ENCODE data around the gene C19orf12. TPM values are rescaled to one million over a fixed set of nuclear protein-coding genes. Genes with fewer than 3 reads are reported as not detected.
"Not testable (repeated sequence)": the region's sequence is repeated elsewhere in the genome, so short reads cannot be mapped to it uniquely, and the experiment has no call there.

The C19orf12 gene
- total and polyA plus RNA-seq, 5 donors from 2014 or later: 22.8 to 33.7 (median 29.4) TPM

DNA sequence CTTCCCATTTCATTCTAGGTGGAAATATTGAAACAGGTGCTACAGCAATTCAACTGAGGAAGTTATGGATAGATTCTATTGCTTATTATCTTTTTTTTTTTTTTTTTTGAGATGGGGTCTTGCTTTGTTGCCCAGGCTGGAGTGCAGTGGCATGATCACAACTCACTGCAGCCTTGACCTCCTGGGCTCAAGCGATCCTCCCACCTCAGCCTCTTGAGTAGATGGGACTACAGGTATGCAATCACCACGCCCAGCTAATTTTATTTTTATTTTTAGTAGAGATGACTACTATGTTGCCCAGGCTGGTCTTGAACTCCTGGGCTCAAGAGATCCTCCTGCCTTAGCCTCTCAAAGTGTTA lies 5.6 kb downstream of the C19orf12 start:
- H3K27me3 ChIP-seq (ENCODE audit: control insufficient read depth, insufficient read depth, low read length); H3K27me3 Mint-ChIP-seq; DNase-seq; H3K27ac ChIP-seq (ENCODE audit: insufficient read depth, low read length, poor library complexity, severe bottlenecking); H3K9me3 ChIP-seq (ENCODE audit: control insufficient read depth in 2 of 2, low read length in 2 of 2); H3K4me3 ChIP-seq (ENCODE audit: low read depth, low read length); H3K9me3 Mint-ChIP-seq; ATAC-seq (ENCODE audit: low read depth in 2 of 2): not testable (repeated sequence)
- Histone ChIP-seq H3K36me3 (ENCODE audit: control insufficient read depth, insufficient read depth, low read length) (peaks cover 41% of the 10 kb centered on the region), H3K4me1 (ENCODE audit: control insufficient read depth, insufficient read depth, low read length, poor library complexity, severe bottlenecking) (peaks cover 54% of the 10 kb centered on the region)
- Mint-ChIP-seq H3K4me3 (peak overlapping the region in 1 of 4 donors; percentile 59), H3K27ac (peak overlapping the region; percentile 43 to 90 (median 74)), H3K36me3 (peaks cover 17% of the 10 kb centered on the region), H3K4me1 (peaks cover 27 to 79% (median 62%) of the 10 kb centered on the region in 4 donors)

- peaks cover 17% of the 10 kb centered on the region for H3K36me3 Mint-ChIP-seq
- H3K9me3 Mint-ChIP-seq: no peaks in the 10 kb centered on the region
- Histone ChIP-seq H3K4me3 (ENCODE audit: low read depth, low read length) (no peak overlapping the region), H3K27ac (ENCODE audit: insufficient read depth, low read length, poor library complexity, severe bottlenecking) (no peak overlapping the region), H3K36me3 (ENCODE audit: control insufficient read depth, insufficient read depth, low read length) (peaks cover 42% of the 10 kb centered on the region), H3K27me3 (ENCODE audit: control insufficient read depth, insufficient read depth, low read length) (no peaks in the 10 kb centered on the region), H3K4me1 (ENCODE audit: control insufficient read depth, insufficient read depth, low read length, poor library complexity, severe bottlenecking) (peaks cover 48% of the 10 kb centered on the region), H3K9me3 (ENCODE audit: control insufficient read depth in 2 of 2, low read length in 2 of 2) (no peaks in the 10 kb centered on the region)
- DNase-seq (no peak), ATAC-seq (ENCODE audit: low read depth in 2 of 2) (no peak)
- H3K4me1 Mint-ChIP-seq: peaks cover 28 to 79% (median 58%) of the 10 kb centered on the region in 4 donors
- peak overlapping the region in 2 of 4 donors; percentile 11 to 59 for H3K4me3 Mint-ChIP-seq
- peak overlapping the region in 2 of 3 donors; percentile 74 to 90 for H3K27ac Mint-ChIP-seq
- no peaks in the 10 kb centered on the region for H3K27me3 Mint-ChIP-seq
These were observed 6.3 kb downstream of the C19orf12 start for GRCh38 chr19:29708554-29709439.

- H3K27ac Mint-ChIP-seq: peak overlapping the region in 1 of 3 donors; percentile 11
- no peak for ATAC-seq (ENCODE audit: low read depth in 2 of 2)
- Histone ChIP-seq H3K27ac (ENCODE audit: insufficient read depth, low read length, poor library complexity, severe bottlenecking) (no peak overlapping the region), H3K4me1 (ENCODE audit: control insufficient read depth, insufficient read depth, low read length, poor library complexity, severe bottlenecking) (peaks cover 27% of the 10 kb centered on the region), H3K9me3 (ENCODE audit: control insufficient read depth in 2 of 2, low read length in 2 of 2) (no peaks in the 10 kb centered on the region), H3K4me3 (ENCODE audit: low read depth, low read length) (no peak overlapping the region), H3K27me3 (ENCODE audit: control insufficient read depth, insufficient read depth, low read length) (no peaks in the 10 kb centered on the region), H3K36me3 (ENCODE audit: control insufficient read depth, insufficient read depth, low read length) (peaks cover 54% of the 10 kb centered on the region)
- H3K4me3 Mint-ChIP-seq: peak overlapping the region in 1 of 4 donors; percentile 41
- peaks cover 15% of the 10 kb centered on the region for H3K36me3 Mint-ChIP-seq
- H3K27me3 Mint-ChIP-seq: no peaks in the 10 kb centered on the region
- no peaks in the 10 kb centered on the region for H3K9me3 Mint-ChIP-seq
- DNase-seq: no peak
- H3K4me1 Mint-ChIP-seq: peaks cover 16 to 60% (median 39%) of the 10 kb centered on the region in 4 donors
These were observed 8.4 kb downstream of the C19orf12 start for GRCh38 chr19:29706635-29707034.

DNA sequence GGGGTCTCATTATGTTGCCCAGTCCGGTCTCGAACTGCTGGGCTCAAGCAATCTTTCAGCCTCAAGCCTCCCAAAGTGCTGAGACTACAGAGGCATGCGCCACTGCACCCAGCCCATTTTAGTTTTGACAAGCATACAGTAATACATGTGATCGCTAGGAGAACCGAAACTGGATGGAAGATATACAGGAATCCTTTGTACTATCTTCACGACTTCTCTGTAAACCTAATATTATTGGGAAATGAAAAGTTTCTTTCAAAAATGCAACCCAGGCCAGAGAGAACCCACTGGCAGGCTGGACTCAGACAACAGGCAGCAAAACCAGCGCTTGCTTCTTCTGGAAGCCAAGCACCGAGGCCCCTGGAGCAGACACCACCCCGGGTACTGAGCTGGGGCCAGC lies 9.4 kb downstream of the C19orf12 start:
- DNase-seq: no peak
- Mint-ChIP-seq H3K4me1 (peaks cover 16 to 53% (median 33%) of the 10 kb centered on the region in 4 donors), H3K4me3 (peak overlapping the region in 1 of 4 donors; percentile 52), H3K36me3 (peaks cover 13% of the 10 kb centered on the region), H3K27me3 (no peaks in the 10 kb centered on the region), H3K27ac (peak overlapping the region; percentile 31 to 72 (median 61)), H3K9me3 (no peaks in the 10 kb centered on the region)
- peaks cover 59% of the 10 kb centered on the region for H3K36me3 ChIP-seq (ENCODE audit: control insufficient read depth, insufficient read depth, low read length)
- H3K4me3 ChIP-seq (ENCODE audit: low read depth, low read length): no peak overlapping the region
- ATAC-seq (ENCODE audit: low read depth in 2 of 2): no peak
- H3K27ac ChIP-seq (ENCODE audit: insufficient read depth, low read length, poor library complexity, severe bottlenecking): no peak overlapping the region
- H3K27me3 ChIP-seq (ENCODE audit: control insufficient read depth, insufficient read depth, low read length): no peaks in the 10 kb centered on the region
- H3K9me3 ChIP-seq (ENCODE audit: control insufficient read depth in 2 of 2, low read length in 2 of 2): no peaks in the 10 kb centered on the region
- peaks cover 18% of the 10 kb centered on the region for H3K4me1 ChIP-seq (ENCODE audit: control insufficient read depth, insufficient read depth, low read length, poor library complexity, severe bottlenecking)

DNA sequence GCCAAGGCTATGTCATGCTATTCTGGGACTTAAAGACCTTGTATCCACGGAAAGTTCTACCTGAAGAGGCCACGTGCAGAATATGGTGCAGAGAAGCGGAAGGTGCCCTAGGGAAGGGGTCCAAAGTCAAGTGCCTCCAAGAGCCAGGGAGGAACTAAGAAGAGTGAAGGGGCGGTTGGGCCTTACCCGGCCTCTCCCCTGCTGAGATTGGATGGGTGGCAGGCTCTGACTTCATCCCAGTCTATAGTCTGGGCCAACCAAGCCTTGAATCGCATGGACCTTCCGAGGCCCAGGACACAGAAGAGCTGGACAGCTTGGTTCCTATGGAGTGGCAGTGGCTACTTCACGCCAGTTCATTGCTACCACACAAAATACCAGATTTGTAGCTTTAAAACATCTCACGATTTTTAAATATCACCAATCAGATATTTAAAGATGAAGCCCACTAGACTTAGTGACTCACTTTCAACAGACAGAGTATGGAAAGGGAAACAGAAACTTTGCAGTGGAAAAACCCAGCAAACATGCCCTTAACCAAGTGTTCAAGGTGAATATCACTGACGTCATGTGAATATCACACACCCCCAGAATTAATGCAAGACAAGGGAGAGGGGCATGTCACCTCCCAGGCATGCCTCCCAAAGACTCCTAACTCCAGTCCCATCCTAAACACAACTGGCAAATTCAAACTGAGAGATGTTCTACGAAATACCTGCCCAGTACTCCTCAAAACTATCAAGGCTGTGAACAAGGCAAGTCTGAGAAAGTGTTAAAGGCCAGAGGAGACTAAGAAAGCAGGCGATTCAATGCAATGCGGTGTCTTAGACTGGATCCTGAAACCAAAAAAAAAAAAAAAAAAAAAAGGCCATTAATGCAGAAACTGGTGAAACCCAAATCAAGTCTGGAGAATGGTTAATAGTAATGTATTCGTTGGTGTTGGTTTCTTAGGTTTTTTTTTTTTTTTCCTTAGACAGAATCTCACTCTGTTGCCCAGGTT lies 10.2 kb downstream of the C19orf12 start:
- no peak overlapping the region for H3K4me3 ChIP-seq (ENCODE audit: low read depth, low read length)
- Mint-ChIP-seq H3K36me3 (peaks cover 10% of the 10 kb centered on the region), H3K4me3 (peak overlapping the region in 2 of 4 donors; percentile 23 to 52), H3K9me3 (no peaks in the 10 kb centered on the region), H3K27me3 (no peaks in the 10 kb centered on the region), H3K4me1 (peaks cover 16 to 45% (median 25%) of the 10 kb centered on the region in 4 donors), H3K27ac (peak overlapping the region; percentile 61 to 72 (median 68))
- peak overlapping the region; percentile 62 for H3K27ac ChIP-seq (ENCODE audit: insufficient read depth, low read length, poor library complexity, severe bottlenecking)
- DNase-seq (peak in 1 of 3 donors; percentile 61), ATAC-seq (ENCODE audit: low read depth in 2 of 2) (peak in 1 of 2 donors; percentile 52)
- H3K4me1 ChIP-seq (ENCODE audit: control insufficient read depth, insufficient read depth, low read length, poor library complexity, severe bottlenecking): peaks cover 11% of the 10 kb centered on the region
- no peaks in the 10 kb centered on the region for H3K9me3 ChIP-seq (ENCODE audit: control insufficient read depth in 2 of 2, low read length in 2 of 2)
- no peaks in the 10 kb centered on the region for H3K27me3 ChIP-seq (ENCODE audit: control insufficient read depth, insufficient read depth, low read length)
- peaks cover 58% of the 10 kb centered on the region for H3K36me3 ChIP-seq (ENCODE audit: control insufficient read depth, insufficient read depth, low read length)

- Mint-ChIP-seq H3K36me3 (peaks cover 10% of the 10 kb centered on the region), H3K4me1 (peaks cover 10 to 37% (median 16%) of the 10 kb centered on the region in 4 donors), H3K27me3 (no peaks in the 10 kb centered on the region), H3K27ac (no peak overlapping the region), H3K4me3 (no peak overlapping the region), H3K9me3 (no peaks in the 10 kb centered on the region)
- peaks cover 4% of the 10 kb centered on the region for H3K4me1 ChIP-seq (ENCODE audit: control insufficient read depth, insufficient read depth, low read length, poor library complexity, severe bottlenecking)
- no peak overlapping the region for H3K27ac ChIP-seq (ENCODE audit: insufficient read depth, low read length, poor library complexity, severe bottlenecking)
- H3K36me3 ChIP-seq (ENCODE audit: control insufficient read depth, insufficient read depth, low read length): peaks cover 49% of the 10 kb centered on the region
- no peaks in the 10 kb centered on the region for H3K27me3 ChIP-seq (ENCODE audit: control insufficient read depth, insufficient read depth, low read length)
- H3K4me3 ChIP-seq (ENCODE audit: low read depth, low read length): no peak overlapping the region
- no peaks in the 10 kb centered on the region for H3K9me3 ChIP-seq (ENCODE audit: control insufficient read depth in 2 of 2, low read length in 2 of 2)
- DNase-seq (no peak), ATAC-seq (ENCODE audit: low read depth in 2 of 2) (no peak)
These were observed 12.1 kb downstream of the C19orf12 start for GRCh38 chr19:29702963-29703320.

GRCh38 chr19:29702161-29702962 lies 12.7 kb downstream of the C19orf12 start:
- H3K27ac Mint-ChIP-seq: peak overlapping the region in 1 of 3 donors; percentile 14
- ATAC-seq (ENCODE audit: low read depth in 2 of 2) (no peak), DNase-seq (no peak)
- H3K9me3 Mint-ChIP-seq: no peaks in the 10 kb centered on the region
- Histone ChIP-seq H3K4me1 (ENCODE audit: control insufficient read depth, insufficient read depth, low read length, poor library complexity, severe bottlenecking) (peaks cover 4% of the 10 kb centered on the region), H3K36me3 (ENCODE audit: control insufficient read depth, insufficient read depth, low read length) (peaks cover 44% of the 10 kb centered on the region), H3K4me3 (ENCODE audit: low read depth, low read length) (no peak overlapping the region), H3K9me3 (ENCODE audit: control insufficient read depth in 2 of 2, low read length in 2 of 2) (no peaks in the 10 kb centered on the region), H3K27me3 (ENCODE audit: control insufficient read depth, insufficient read depth, low read length) (no peaks in the 10 kb centered on the region), H3K27ac (ENCODE audit: insufficient read depth, low read length, poor library complexity, severe bottlenecking) (no peak overlapping the region)
- peaks cover 10% of the 10 kb centered on the region for H3K36me3 Mint-ChIP-seq
- no peak overlapping the region for H3K4me3 Mint-ChIP-seq
- no peaks in the 10 kb centered on the region for H3K27me3 Mint-ChIP-seq
- peaks cover 10 to 39% (median 13%) of the 10 kb centered on the region in 4 donors for H3K4me1 Mint-ChIP-seq

Data from CD4-positive, CD25-positive, alpha-beta regulatory T cell (primary cell).